ENCODE measurements around the gene PLCXD1. TPM values are rescaled to one million over a fixed set of nuclear protein-coding genes. Genes with fewer than 3 reads are reported as not detected.

Gene PLCXD1
- total and polyA plus RNA-seq, 2 experiments from 2014 or later = 48.7 to 112 TPM

DNA sequence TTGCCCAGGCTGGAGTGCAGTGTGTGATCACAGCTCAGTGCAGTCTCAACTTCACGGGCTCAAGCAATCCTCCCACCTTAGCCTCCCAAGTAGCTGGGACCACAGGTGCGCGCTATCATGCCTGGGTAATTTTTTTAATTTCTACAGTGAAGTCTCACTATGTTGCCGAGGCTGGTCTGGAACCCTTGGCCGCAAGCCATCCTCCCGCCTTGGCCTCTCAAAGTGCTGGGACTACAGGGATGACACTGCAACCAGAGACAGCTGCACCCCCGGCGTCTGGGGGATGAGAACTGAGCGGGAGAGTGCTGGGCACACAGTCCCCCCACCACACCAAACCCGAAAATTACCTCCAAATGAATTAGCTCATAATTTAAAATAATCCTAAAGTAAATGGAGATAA lies 70.6 kb downstream of the PLCXD1 start (continued):
- TF ChIP-seq, protein P1, sequence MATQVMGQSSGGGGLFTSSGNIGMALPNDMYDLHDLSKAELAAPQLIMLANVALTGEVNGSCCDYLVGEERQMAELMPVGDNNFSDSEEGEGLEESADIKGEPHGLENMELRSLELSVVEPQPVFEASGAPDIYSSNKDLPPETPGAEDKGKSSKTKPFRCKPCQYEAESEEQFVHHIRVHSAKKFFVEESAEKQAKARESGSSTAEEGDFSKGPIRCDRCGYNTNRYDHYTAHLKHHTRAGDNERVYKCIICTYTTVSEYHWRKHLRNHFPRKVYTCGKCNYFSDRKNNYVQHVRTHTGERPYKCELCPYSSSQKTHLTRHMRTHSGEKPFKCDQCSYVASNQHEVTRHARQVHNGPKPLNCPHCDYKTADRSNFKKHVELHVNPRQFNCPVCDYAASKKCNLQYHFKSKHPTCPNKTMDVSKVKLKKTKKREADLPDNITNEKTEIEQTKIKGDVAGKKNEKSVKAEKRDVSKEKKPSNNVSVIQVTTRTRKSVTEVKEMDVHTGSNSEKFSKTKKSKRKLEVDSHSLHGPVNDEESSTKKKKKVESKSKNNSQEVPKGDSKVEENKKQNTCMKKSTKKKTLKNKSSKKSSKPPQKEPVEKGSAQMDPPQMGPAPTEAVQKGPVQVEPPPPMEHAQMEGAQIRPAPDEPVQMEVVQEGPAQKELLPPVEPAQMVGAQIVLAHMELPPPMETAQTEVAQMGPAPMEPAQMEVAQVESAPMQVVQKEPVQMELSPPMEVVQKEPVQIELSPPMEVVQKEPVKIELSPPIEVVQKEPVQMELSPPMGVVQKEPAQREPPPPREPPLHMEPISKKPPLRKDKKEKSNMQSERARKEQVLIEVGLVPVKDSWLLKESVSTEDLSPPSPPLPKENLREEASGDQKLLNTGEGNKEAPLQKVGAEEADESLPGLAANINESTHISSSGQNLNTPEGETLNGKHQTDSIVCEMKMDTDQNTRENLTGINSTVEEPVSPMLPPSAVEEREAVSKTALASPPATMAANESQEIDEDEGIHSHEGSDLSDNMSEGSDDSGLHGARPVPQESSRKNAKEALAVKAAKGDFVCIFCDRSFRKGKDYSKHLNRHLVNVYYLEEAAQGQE (IDR thresholded peaks at IDR 0.05; ENCODE audit: unreplicated experiment) = no peak
- TF ChIP-seq STAT1 (IDR thresholded peaks at IDR 0.05; ENCODE audit: unreplicated experiment) = no peak

- H3K79me2 ChIP-seq (replicated peaks; ENCODE audit: insufficient read depth) = peaks cover 65% of the 10 kb centered on the region
- Mint-ChIP-seq H3K36me3 (ENCODE audit: low read depth) (peaks cover 38% of the 10 kb centered on the region), H3K4me3 (no peak overlapping the region), H3K9me3 (no peaks in the 10 kb centered on the region; the same call in 1 of the 3 replicates), H3K27ac (no peak overlapping the region), H3K27me3 (ENCODE audit: insufficient read depth, low read depth, poor library complexity) (peaks cover 11% of the 10 kb centered on the region), H3K4me1 (no peaks in the 10 kb centered on the region)
- H3K4me2 ChIP-seq = no peak overlapping the region
- no peaks in the 10 kb centered on the region for H3K36me3 ChIP-seq (ENCODE audit: insufficient read depth)
- no peaks in the 10 kb centered on the region for H3K9me2 ChIP-seq (ENCODE audit: insufficient read depth)
- H4K20me1 ChIP-seq (replicated peaks; ENCODE audit: insufficient read depth) = peaks cover 7% of the 10 kb centered on the region; the same call in 1 of the 2 replicates
- no peak for DNase-seq (ENCODE audit: low spot score)
- H3K4me3 ChIP-seq = no peak overlapping the region
- no peaks in the 10 kb centered on the region for H3K4me1 ChIP-seq (ENCODE audit: insufficient read depth)
- H3K27me3 ChIP-seq (ENCODE audit: insufficient read depth) = no peaks in the 10 kb centered on the region
- ATAC-seq = no peak
- TF ChIP-seq ZNF331 (CRISPR knock-in tag; IDR thresholded peaks at IDR 0.05; ENCODE audit: low read depth) (no peak), JUNB (IDR thresholded peaks at IDR 0.05; ENCODE audit: unreplicated experiment) (no peak)
- TF ChIP-seq, protein P1 (IDR thresholded peaks at IDR 0.05; ENCODE audit: unreplicated experiment) = no peak
- no peaks in the 10 kb centered on the region for H3F3A ChIP-seq (replicated peaks; ENCODE audit: low read depth)
- H3K27ac ChIP-seq (ENCODE audit: low read depth) = no peak overlapping the region
- no peak overlapping the region for H2AFZ ChIP-seq
Observed at GRCh38 chrX:352181-352580, 71.0 kb downstream of the PLCXD1 start.

- Histone ChIP-seq H4K20me1 (replicated peaks; ENCODE audit: insufficient read depth) (peaks cover 12% of the 10 kb centered on the region; the same call in 1 of the 2 replicates), H3F3A (replicated peaks; ENCODE audit: low read depth) (no peaks in the 10 kb centered on the region), H3K4me3 (no peak overlapping the region), H3K9me2 (ENCODE audit: insufficient read depth) (no peaks in the 10 kb centered on the region), H3K27me3 (ENCODE audit: insufficient read depth) (no peaks in the 10 kb centered on the region), H3K79me2 (replicated peaks; ENCODE audit: insufficient read depth) (peaks cover 69% of the 10 kb centered on the region), H3K4me1 (ENCODE audit: insufficient read depth) (no peaks in the 10 kb centered on the region), H3K36me3 (ENCODE audit: insufficient read depth) (no peaks in the 10 kb centered on the region; the same call in 1 of the 2 replicates), H3K27ac (ENCODE audit: low read depth) (no peak overlapping the region), H3K4me2 (no peak overlapping the region), H2AFZ (no peak overlapping the region)
- H3K36me3 Mint-ChIP-seq (ENCODE audit: low read depth) = peaks cover 42% of the 10 kb centered on the region
- H3K27ac Mint-ChIP-seq = no peak overlapping the region
- DNase-seq (ENCODE audit: low spot score) = no peak
- no peak for ATAC-seq
- H3K4me1 Mint-ChIP-seq = no peaks in the 10 kb centered on the region
- H3K9me3 Mint-ChIP-seq = no peaks in the 10 kb centered on the region; the same call in 1 of the 3 replicates
- peaks cover 11% of the 10 kb centered on the region for H3K27me3 Mint-ChIP-seq (ENCODE audit: insufficient read depth, low read depth, poor library complexity)
- H3K4me3 Mint-ChIP-seq = no peak overlapping the region
- TF ChIP-seq ETS1 (IDR thresholded peaks at IDR 0.05) (no peak), POLR2AphosphoS5 (IDR thresholded peaks at IDR 0.05; ENCODE audit: low read depth) (no peak), EZH2 (IDR thresholded peaks at IDR 0.05; ENCODE audit: low read depth, unreplicated experiment) (no peak), CREB1 (CRISPR knock-in tag; IDR thresholded peaks at IDR 0.05; ENCODE audit: low read depth) (no peak)
Observed at GRCh38 chrX:352582-353314, 71.6 kb downstream of the PLCXD1 start.
